GM18861 (cell line): ENCODE measurements around the gene TRAF3.
"Not testable (repeated sequence)": the region's sequence is repeated elsewhere in the genome, so short reads cannot be mapped to it uniquely, and the experiment has no call there.

Experiments used
- ATAC-seq: cut with Tn5 transposase; IDR thresholded peaks from one replicate; pipeline ENCODE4 v1.9.1; 2021; ENCODE audit not compliant: unreplicated experiment

The TRAF3 gene

DNA sequence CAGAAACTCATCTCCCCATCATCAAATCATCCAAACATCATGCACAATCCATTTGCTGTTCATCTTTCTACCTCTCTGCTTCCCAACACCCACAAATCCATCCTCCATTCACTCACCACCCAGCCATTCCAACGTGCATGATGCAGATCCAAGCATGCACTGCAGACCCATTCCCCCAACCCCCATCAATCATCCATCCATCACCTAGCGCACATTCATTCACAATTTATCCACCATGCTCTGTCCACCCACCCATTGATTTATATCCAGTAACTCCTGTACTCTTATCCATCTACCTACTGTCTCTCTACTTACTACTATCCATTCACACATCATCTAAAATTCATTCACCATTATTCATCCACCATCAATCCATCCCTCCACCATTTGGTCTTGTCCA, 141.2 kb downstream of the TRAF3 start:
- no peak for ATAC-seq

DNA sequence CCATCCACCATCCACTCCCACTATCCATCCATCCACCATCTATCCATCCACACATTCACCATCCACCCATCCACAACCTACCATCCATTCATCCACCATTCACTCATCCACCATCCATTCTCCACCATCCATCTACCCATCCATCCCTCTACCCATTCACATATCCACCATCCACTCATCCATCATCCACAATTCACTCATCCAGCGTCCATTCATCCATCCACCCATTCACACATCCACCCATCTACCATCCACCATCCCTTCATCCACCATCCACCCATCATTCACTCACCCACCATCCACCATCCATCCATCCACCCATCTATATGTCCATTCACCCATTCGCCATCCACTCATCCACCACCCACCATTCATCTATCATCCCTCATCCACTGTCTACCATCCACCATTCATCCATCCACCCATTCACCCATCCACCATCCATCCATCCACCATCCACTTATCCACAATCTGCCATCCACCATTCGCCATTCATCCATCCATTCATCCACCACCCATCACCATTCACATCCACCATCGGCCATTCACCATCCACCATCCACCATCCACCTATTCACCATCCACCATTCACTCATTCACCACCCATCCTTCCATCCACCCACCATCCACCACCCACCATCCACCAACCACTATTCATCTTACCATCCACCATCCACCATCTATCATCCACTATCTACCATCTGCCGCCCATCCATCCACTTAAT, 143.2 kb downstream of the TRAF3 start:
- no peak for ATAC-seq

DNA sequence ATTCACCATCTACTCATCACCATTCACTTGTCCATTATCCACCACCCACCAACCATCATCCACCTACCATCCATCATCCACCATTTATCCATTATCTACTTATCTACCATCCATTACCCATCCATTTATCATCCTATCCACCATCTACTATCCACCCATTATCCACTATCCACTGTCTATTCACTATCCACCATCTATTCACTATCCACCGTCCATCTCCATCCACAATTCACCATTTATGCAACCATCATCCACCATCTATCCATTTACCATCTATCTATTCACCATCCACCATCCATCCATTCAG, 143.7 kb downstream of the TRAF3 start:
- no peak for ATAC-seq

DNA sequence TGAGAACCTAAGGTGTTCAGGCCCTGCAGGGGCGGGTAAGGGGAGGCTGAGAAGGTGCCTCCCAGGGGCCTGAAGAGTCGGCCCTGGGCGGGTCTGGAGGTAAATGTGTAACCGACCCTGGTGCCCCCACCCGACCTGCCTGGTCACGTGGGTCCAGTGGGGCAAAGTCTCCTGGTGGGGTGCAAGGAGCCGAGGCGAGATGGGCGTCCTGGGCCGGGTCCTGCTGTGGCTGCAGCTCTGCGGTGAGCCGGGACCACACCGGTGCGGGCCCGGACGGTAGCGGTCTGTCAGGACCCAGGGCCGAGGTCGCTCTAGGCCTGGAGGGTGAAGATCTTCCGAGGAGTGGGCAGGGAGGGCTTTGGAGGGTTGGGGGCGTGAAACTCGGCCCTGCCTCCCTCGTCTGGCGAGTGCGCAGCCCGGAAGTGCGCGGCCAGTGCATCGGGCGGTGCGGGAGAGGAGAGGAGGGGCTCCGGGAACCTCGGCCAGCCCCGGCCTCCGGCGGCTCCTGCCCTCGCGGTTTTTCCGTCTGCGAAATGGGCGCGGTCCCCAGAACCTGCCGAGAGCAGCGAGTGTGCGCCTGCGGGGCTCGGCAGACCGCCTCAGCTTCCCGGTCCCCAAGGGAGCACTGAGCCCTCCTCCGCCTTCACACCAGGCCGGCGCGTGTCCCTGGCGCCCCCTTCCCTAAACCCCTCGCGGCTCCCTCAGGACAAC, 145.4 kb downstream of the TRAF3 start, which contains the start of gene AMN:
Gene AMN, plus strand, starts transcription at position 174 of the 711 bp plus-strand sequence. Its CDS starts 26 bp downstream, at position 200.
- no peak for ATAC-seq

DNA sequence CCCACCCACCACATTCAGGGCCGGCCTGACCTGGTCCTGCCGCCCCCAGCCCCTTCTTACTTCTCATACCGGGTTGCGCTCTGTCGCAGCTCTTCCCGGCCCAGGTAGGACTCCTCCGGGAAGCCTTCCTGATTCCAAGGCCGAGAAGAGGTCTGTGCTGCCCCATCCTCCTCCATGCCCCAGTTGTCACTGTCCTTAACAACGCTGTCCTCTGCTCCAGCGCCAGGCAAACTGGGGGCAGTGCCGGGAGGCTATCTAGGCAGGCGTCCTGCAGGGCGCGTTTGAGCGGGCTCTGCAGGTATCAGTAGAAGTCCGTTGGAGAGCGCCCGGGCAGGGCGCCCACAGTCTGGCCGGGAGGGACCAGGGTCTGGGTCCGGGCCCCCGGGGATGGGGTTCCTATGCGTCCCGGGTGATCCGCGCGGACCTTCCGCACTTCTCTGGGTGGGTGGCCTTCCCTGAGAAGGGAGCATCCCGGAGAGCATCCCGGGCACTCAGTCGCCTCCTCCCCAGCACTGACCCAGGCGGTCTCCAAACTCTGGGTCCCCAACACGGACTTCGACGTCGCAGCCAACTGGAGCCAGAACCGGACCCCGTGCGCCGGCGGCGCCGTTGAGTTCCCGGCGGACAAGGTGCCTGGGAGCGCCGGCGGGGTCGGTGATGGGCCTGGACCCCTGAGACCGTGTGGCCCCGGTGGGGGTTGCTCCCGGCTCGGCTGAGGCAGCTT, 146.1 kb downstream of the TRAF3 start:
- no peak for ATAC-seq

DNA sequence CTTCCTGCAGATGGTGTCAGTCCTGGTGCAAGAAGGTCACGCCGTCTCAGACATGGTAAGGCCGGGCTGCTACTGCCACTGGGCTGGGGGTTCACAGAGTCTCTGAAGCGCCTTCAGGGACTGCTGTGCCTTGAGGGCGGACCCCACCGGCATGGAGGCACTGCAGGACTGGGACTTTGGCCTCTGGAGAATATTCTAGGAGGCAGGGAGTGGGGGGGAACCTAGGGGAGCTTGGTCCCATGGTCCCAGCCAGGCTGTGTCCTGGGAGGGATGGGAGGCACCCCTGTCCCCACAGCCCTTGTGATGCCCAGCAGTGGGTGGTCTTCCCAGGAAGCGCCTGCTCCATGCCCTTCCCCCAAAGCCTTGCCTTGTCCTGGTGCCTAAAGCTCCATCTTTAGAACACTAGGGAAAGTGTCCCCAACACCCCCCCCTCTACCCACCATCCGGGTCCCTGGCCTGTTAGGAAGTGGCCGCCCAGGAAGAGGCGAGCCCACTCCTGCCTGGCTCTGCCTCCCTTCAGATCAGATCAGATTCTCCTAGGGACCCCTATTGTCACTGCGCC, 146.8 kb downstream of the TRAF3 start:
- ATAC-seq: no peak

DNA sequence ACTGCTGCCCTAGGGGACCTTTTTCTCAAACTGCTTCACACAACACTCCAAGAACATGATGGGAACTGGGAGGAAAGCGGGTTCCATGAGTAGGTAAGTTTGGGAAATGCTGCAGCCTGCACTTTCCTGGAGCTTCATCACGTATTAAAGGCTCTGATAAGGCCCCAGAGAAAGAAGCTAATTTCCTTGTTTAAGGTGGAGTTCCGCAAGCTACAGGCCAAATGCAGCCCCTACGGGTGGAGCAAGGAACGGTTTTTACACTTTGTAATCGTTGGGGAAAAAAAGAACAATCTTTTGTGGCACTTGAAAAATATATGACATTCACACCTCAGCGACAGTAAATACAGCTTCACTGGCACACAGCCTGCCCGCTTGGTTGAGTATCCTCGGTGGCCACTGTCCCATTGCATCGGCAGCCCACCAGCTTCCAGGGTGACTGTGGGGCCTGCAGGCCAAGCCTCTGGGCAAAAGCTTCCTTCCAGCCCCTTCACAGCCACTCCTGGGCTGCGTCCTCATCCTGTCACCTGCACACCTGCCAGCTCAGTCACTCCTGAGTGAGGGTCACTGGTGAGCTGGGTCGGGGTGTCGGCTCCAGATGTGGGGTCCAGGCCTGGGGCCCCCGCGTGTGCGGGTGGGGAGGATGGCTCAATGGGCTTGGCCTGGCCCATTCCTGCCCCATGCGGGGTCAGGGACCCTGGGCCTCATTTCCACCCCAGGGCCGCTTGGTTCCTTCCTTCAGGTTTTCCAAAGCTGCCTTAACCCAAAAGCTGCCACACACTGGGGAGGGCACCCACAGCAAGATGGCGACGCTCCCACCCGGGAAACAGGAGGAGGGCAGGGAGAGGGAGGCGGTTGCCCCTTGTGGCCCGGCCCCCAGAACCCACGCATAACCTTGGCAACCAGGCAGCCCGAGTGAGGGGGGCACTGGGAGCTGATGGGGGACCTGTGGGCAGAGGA, 147.7 kb downstream of the TRAF3 start:
- ATAC-seq: no peak

DNA sequence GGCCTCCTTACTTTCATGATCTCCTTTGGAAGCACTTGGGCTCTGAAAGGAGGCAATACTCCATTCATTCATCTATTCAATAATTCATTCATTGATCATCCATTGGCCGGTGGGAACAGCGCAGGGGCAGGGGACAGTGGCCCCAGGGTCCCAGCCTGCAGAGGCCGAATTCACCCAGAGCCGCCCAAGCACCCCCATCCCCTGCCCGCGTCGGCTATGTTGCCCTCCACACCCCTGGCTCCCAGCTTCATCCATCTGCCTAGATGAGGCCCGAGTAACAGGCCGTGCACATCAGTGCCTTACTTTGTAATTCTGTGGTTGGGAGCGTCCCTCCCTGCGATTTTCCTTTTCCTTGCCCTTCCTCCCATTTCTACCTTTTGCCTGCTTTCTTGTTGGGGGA, 148.4 kb downstream of the TRAF3 start:
- ATAC-seq: no peak

DNA sequence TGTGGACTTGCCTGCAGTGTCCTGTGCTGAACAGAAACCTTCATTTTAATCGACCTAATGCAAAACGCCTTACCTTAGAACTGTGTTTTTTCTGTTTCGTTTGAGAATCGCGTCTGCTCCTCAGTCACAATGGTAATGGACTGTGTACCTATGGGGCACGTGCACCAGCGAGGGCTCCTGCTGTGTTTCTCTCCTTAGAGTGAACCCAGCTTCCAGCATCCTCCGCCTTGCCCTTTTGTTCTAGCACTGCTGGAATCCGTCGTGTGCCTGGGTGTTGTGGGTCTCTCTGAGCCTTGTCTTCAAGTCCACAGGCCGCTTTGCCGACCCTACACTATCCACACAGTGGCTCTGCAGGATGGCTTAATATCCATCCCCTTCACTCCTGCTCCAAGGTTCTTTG, 148.9 kb downstream of the TRAF3 start:
- ATAC-seq: no peak

DNA sequence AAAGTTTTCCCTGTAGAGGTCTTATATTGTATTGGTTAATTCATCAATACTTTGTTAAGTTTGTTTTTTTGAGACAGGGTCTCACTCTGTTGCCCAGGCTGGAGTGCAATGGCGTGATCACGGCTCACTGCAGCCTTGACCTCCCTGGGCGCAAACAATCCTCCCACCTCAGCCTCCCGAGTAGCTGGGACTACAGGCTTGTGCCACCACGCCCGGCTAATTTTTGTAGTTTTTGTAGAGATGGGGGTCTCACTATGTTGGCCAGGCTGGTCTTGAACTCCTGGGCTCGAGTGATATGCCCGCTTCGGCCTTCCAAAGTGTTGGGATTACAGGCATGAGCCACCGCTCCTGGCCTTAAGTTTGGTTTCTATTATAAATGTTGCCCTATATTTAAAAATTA, 149.6 kb downstream of the TRAF3 start:
- not testable (repeated sequence) for ATAC-seq

DNA sequence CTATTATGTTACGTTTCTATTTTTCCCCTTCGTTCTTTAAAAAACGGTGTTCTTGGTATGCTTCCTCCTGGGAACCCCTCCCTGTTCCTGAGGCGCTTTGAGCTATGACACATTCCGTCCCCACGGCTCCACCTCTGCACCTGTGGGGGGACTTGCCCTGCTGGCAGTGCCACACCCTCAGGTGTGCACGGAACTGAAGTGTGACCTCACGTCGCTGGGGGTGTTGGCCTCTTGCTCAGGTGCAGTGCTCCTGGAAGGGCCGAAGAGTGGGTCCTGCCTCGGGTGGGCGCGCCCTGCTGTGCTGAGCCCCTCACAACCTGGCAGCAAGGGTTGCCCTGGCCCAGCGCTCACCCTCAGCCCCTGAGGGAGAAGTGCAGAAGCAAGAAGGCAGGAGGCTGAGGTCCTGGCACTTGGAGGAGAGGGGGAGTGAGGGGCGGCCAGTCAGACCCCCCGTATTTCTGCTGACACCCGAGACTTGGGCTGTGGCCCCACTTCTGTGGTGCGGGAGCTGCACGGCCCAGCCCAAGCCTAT, 150.2 kb downstream of the TRAF3 start:
- no peak for ATAC-seq

DNA sequence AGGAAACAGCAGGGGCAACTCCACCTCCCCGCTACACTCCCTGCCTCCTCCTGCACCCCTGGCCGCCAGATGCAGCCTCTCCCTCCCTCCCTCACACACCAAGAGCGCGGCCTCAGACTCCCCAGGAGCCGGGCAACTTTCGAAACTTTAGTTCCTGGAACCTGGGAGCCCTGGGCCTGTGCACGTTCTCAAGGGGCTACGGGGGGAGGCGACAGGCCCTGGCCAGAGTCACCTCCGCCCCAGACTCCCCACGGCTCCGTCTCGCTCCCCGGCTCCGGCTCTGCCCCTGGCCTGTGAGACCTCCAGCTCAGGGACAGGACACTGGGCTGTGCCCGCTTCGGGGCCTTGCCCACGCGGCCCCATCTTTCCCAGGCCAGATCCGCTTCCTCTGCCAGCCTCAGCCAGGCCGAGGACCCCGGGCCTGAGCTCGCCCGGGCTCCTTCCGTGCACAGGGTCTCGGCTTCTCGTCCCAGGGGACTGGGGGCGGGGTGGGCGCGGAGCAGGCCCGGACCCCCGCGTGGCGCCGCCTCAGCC, 150.7 kb downstream of the TRAF3 start:
- no peak for ATAC-seq

DNA sequence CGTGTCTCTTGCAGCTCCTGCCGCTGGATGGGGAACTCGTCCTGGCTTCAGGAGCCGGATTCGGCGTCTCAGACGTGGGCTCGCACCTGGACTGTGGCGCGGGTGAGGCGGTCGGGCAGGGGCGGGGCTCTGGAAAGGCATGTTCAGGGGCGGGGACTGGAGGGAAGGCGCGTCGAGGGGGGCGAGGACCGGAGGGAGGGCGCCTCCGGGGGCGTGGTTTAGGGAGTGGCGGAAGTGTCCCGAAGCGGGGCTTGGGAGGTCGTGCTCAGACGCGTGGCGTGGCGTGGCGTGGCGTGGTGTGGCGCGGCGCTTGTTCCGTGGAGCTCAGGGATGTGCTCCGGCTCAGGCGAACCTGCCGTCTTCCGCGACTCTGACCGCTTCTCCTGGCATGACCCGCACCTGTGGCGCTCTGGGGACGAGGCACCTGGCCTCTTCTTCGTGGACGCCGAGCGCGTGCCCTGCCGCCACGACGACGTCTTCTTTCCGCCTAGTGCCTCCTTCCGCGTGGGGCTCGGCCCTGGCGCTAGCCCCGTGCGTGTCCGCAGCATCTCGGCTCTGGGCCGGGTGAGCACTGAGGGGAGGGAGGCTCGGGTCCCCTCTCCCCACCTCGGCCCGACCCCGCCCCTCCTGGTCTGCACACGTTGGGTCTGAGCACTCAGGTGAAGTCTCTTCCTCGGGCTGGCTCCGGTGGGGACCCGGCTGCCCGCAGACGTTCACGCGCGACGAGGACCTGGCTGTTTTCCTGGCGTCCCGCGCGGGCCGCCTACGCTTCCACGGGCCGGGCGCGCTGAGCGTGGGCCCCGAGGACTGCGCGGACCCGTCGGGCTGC, 151.4 kb downstream of the TRAF3 start:
- no peak for ATAC-seq

DNA sequence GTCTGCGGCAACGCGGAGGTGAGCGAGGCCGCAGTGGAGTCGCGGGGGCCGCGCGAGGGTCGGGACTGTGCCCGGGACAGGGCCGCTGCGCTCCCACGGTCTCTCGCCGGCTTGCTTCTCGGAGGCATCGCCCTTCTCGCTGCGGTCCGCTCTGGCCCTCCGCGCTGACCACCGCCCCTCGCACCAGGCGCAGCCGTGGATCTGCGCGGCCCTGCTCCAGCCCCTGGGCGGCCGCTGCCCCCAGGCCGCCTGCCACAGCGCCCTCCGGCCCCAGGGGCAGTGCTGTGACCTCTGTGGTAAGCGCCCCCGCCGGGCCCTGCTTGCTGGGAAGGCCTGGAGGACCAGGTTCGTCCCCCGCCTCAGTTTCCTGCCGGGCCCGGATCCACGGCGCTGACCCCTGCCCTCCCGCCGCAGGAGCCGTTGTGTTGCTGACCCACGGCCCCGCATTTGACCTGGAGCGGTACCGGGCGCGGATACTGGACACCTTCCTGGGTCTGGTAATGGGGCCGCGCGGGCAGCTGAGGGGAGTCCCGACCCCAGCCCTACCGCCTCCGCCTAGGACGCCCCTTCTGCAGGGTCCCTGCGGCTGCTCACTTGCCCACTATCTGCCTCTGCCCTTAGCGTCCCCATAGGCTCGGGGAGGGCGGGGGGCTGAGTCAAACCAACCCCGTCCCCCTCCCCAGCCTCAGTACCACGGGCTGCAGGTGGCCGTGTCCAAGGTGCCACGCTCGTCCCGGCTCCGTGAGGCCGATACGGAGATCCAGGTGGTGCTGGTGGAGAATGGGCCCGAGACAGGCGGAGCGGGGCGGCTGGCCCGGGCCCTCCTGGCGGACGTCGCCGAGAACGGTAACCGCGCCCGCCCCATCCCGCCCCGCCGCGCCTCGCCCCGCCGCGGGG, 152.2 kb downstream of the TRAF3 start:
- ATAC-seq: no peak

DNA sequence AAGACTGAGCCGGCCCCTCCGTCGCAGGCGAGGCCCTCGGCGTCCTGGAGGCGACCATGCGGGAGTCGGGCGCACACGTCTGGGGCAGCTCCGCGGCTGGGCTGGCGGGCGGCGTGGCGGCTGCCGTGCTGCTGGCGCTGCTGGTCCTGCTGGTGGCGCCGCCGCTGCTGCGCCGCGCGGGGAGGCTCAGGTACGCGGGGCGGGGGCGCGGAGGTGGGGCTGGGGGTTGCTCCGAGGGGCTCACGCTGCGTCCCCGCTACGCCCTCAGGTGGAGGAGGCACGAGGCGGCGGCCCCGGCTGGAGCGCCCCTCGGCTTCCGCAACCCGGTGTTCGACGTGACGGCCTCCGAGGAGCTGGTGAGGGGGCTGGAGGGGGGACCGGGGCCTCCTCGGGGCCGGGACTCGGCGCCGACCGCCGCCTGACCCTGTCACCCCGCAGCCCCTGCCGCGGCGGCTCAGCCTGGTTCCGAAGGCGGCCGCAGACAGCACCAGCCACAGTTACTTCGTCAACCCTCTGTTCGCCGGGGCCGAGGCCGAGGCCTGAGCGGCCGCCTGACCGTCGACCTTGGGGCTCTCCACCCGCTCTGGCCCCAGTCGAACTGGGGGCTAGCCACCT, 153.0 kb downstream of the TRAF3 start:
- no peak for ATAC-seq

DNA sequence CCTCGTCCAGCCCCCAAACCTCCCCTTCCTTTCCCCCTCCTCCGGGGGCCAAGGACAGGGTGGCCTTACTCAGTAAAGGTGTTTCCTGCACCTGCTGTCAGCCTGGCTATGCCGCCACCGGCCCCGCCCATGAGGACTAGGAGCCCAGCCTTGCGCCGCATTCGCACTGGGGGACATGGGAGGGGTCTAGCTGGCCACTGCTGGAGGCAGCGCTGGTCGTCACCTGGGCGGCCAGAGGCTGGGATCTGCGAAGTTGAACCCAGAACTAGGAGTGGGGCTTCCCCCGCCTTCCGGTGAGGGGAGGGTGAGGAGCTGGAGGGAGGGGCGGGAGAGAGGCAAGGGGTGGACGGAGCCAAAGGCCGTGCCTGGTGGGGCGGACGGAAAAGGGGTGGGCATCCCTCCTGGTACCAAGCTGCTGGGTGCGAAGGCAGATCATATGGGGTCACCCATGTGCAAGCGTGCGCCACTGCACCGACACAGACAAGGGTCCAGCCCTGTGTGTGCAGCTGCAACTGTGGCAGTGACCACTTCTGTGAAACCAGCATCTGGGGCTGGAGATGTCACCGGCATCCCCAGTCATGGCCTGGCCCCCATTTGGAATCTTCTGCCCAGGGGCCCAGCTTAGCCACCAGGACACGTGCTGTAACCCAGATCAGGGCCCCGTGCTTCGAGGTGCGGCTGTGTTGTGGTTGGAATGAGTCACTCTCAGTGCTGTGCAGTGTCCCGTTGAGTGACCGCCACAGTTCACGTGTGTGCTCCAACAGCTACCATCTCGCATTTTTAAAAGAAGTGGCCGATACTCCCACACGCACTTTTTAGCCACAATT, 153.7 kb downstream of the TRAF3 start:
- no peak for ATAC-seq
